GM23338 (cell line): ENCODE results near the gene TUFT1.

Experiments used
- CREB1 ChIP-seq: fragments of 250-450 bp; sonication (Bioruptor Pico); IDR thresholded peaks from 2 replicates; pipeline ENCODE4 v1.5.0; 2020; ENCODE audit warnings: low read depth, mild to moderate bottlenecking, moderate library complexity
- EZH2 ChIP-seq: fragments of 200-600 bp; sonication (generic); IDR thresholded peaks from one replicate; pipeline ENCODE4 v1.8.0; 2017; ENCODE audit warnings: antibody characterized with exemption, mild to moderate bottlenecking, low read depth; ENCODE audit not compliant: unreplicated experiment
- EZH2phosphoT487 ChIP-seq: fragments of 200-600 bp; sonication (generic); IDR thresholded peaks from one replicate; pipeline ENCODE4 v1.8.1; 2018; ENCODE audit warnings: antibody characterized with exemption; ENCODE audit not compliant: unreplicated experiment
- JUNB ChIP-seq: IDR thresholded peaks from one replicate; pipeline ENCODE4 v1.6.1; 2016; ENCODE audit warnings: antibody characterized with exemption; ENCODE audit not compliant: unreplicated experiment
- NANOG ChIP-seq: IDR thresholded peaks from 2 replicates; pipeline ENCODE4 v1.6.1; 2016; ENCODE audit warnings: antibody characterized with exemption, borderline replicate concordance
- POLR2AphosphoS5 ChIP-seq: IDR thresholded peaks from 2 replicates; pipeline ENCODE4 v1.6.1; 2016; ENCODE audit warnings: antibody characterized with exemption, low read depth
- TF ChIP-seq, protein P1 (sequence below), 2 experiments: fragments of 200-600 bp in 1 of 2; sonication (generic) in 1 of 2; conservative IDR thresholded peaks; 2 replicates each; pipeline versions ENCODE4 v1.5.1 to v1.6.1; 2016 to 2017; ENCODE audit warnings: antibody characterized with exemption in 2 of 2, low read depth in 2 of 2, mild to moderate bottlenecking in 2 of 2, moderate library complexity in 1 of 2
- TF ChIP-seq, protein P2 (sequence below): IDR thresholded peaks from one replicate; pipeline ENCODE4 v1.6.1; 2018; ENCODE audit warnings: antibody characterized with exemption; ENCODE audit not compliant: unreplicated experiment

DNA sequence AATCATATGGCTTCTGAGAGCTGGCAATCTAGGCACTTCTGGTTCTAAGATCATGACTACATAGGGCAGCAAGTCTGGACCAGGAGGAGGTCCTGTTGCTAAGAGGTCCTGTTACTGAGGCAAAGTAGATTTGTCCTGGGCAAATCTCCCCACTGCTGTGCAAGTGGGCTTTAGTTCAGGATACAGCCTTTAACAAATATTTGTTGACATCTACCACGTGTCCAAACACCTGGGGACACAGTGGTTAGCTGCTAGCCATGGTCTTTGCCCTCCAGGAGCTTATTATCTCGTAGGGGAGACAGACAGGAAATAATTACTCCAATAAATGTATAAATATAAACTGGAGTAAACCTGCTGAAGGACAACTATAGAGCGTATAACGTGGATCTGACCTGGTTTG is 25.7 kb upstream of the TUFT1 start:
- TF ChIP-seq EZH2phosphoT487 (no peak), EZH2 (no peak), POLR2AphosphoS5 (no peak), JUNB (no peak), CREB1 (CRISPR knock-in tag) (no peak), NANOG (no peak)
- TF ChIP-seq, protein P1, sequence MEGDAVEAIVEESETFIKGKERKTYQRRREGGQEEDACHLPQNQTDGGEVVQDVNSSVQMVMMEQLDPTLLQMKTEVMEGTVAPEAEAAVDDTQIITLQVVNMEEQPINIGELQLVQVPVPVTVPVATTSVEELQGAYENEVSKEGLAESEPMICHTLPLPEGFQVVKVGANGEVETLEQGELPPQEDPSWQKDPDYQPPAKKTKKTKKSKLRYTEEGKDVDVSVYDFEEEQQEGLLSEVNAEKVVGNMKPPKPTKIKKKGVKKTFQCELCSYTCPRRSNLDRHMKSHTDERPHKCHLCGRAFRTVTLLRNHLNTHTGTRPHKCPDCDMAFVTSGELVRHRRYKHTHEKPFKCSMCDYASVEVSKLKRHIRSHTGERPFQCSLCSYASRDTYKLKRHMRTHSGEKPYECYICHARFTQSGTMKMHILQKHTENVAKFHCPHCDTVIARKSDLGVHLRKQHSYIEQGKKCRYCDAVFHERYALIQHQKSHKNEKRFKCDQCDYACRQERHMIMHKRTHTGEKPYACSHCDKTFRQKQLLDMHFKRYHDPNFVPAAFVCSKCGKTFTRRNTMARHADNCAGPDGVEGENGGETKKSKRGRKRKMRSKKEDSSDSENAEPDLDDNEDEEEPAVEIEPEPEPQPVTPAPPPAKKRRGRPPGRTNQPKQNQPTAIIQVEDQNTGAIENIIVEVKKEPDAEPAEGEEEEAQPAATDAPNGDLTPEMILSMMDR (conservative IDR thresholded peaks at IDR 0.05; ENCODE audit: low read depth in 2 of 2) = no peak
- TF ChIP-seq, protein P2, sequence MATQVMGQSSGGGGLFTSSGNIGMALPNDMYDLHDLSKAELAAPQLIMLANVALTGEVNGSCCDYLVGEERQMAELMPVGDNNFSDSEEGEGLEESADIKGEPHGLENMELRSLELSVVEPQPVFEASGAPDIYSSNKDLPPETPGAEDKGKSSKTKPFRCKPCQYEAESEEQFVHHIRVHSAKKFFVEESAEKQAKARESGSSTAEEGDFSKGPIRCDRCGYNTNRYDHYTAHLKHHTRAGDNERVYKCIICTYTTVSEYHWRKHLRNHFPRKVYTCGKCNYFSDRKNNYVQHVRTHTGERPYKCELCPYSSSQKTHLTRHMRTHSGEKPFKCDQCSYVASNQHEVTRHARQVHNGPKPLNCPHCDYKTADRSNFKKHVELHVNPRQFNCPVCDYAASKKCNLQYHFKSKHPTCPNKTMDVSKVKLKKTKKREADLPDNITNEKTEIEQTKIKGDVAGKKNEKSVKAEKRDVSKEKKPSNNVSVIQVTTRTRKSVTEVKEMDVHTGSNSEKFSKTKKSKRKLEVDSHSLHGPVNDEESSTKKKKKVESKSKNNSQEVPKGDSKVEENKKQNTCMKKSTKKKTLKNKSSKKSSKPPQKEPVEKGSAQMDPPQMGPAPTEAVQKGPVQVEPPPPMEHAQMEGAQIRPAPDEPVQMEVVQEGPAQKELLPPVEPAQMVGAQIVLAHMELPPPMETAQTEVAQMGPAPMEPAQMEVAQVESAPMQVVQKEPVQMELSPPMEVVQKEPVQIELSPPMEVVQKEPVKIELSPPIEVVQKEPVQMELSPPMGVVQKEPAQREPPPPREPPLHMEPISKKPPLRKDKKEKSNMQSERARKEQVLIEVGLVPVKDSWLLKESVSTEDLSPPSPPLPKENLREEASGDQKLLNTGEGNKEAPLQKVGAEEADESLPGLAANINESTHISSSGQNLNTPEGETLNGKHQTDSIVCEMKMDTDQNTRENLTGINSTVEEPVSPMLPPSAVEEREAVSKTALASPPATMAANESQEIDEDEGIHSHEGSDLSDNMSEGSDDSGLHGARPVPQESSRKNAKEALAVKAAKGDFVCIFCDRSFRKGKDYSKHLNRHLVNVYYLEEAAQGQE = no peak
